B cell (primary cell): ENCODE results near the gene NTRK2.

Experiments
- CTCF ChIP-seq: fragments of 200-600 bp; IDR thresholded peaks from one replicate; pipeline ENCODE4 v1.8.0; 2022; ENCODE audit warnings: antibody characterized with exemption, mild to moderate bottlenecking
- EZH2 ChIP-seq: IDR thresholded peaks from 2 replicates; pipeline ENCODE4 v1.6.1; 2012; ENCODE audit warnings: borderline replicate concordance, low read depth, mild to moderate bottlenecking, moderate library complexity, low read length; ENCODE audit not compliant: insufficient read depth, poor library complexity, severe bottlenecking

GRCh38 chr9:84785792-84786547 lies 116.4 kb downstream of the NTRK2 start:
- TF ChIP-seq CTCF = no peak
- TF ChIP-seq EZH2 = no peak
